HFFc6 (cell line): Measurements from ENCODE around the gene RABIF. TPM values are rescaled to one million over a fixed set of nuclear protein-coding genes. Genes with fewer than 3 reads are reported as not detected.
A peak's percentile ranks its signal among the peaks of the same experiment; 100 is the strongest.

Experiments
- DNase-seq: peaks from one replicate; pipeline ENCODE4 v3.0.0-alpha.2; 2018
- H3K27ac Mint-ChIP-seq: 2 replicates; pipeline ENCODE4 v1.8.0; 2020; ENCODE audit warnings: mild to moderate bottlenecking, mixed read lengths
- H3K27me3 Mint-ChIP-seq: 2 replicates; pipeline ENCODE4 v1.8.0; 2021; ENCODE audit warnings: mild to moderate bottlenecking, moderate library complexity, mixed read lengths; ENCODE audit not compliant: insufficient read depth
- H3K36me3 Mint-ChIP-seq: 2 replicates; pipeline ENCODE4 v1.8.0; 2021; ENCODE audit warnings: low read depth, mixed read lengths
- H3K4me1 Mint-ChIP-seq: 2 replicates; pipeline ENCODE4 v1.8.0; 2020; ENCODE audit warnings: low read depth, mixed read lengths
- H3K4me3 Mint-ChIP-seq: 2 replicates; pipeline ENCODE4 v1.8.0; 2020; ENCODE audit warnings: mild to moderate bottlenecking, moderate library complexity, mixed read lengths
- H3K9me3 Mint-ChIP-seq: 2 replicates; pipeline ENCODE4 v1.8.0; 2020; ENCODE audit warnings: mild to moderate bottlenecking, mixed read lengths
- CTCF ChIP-seq: fragments of 200-600 bp; sonication (generic); IDR thresholded peaks from 2 replicates; pipeline ENCODE4 v1.5.0; 2021; ENCODE audit warnings: antibody characterized with exemption, mild to moderate bottlenecking
- total RNA-seq, 6 experiments: library from RNA; stranded (reverse); fragmentation: NEBNext Ultra II Directional; extraction: Animal tissue kit (Norgen Biotek cat#: 25700); gene quantifications; 2 replicates in 1 of 6; 3 replicates in 5 of 6; pipeline ENCODE4 v1.2.3, GENCODE V29; 2021

The RABIF gene
- total RNA-seq, 6 experiments from 2014 or later: 9.0 to 11.7 (median 10.9) TPM

GRCh38 chr1:202890392-202890791 lies 1.4 kb upstream of the RABIF start:
- no peak overlapping the region for H3K4me3 Mint-ChIP-seq
- H3K9me3 Mint-ChIP-seq: no peaks in the 10 kb centered on the region
- DNase-seq: peak; percentile 34
- no peak overlapping the region for H3K27ac Mint-ChIP-seq
- peaks cover 8% of the 10 kb centered on the region for H3K36me3 Mint-ChIP-seq
- TF ChIP-seq CTCF: no peak
- peaks cover 15% of the 10 kb centered on the region for H3K4me1 Mint-ChIP-seq
- 0 out of 2 replicates have a peak, but pooled peaks cover 3% of the 10 kb centered on the region for H3K27me3 Mint-ChIP-seq

GRCh38 chr1:202888221-202888530 lies 773 bp downstream of the RABIF start:
- Mint-ChIP-seq H3K4me1 (peaks cover 15% of the 10 kb centered on the region), H3K27me3 (peaks cover 3% of the 10 kb centered on the region; the same call in 1 of the 2 replicates), H3K36me3 (peaks cover 3% of the 10 kb centered on the region), H3K27ac (peak overlapping the region; percentile 88), H3K9me3 (no peaks in the 10 kb centered on the region), H3K4me3 (peak overlapping the region; percentile 94)
- peak; percentile 49 for DNase-seq
- no peak for TF ChIP-seq CTCF

- TF ChIP-seq CTCF: no peak
- H3K36me3 Mint-ChIP-seq: peaks cover 5% of the 10 kb centered on the region; the same call in 1 of the 2 replicates
- H3K4me1 Mint-ChIP-seq: no peaks in the 10 kb centered on the region
- no peak overlapping the region for H3K27ac Mint-ChIP-seq
- no peaks in the 10 kb centered on the region for H3K9me3 Mint-ChIP-seq
- no peaks in the 10 kb centered on the region; the same call in none of the 2 replicates for H3K27me3 Mint-ChIP-seq
- no peak overlapping the region for H3K4me3 Mint-ChIP-seq
- DNase-seq: no peak
Observed at GRCh38 chr1:202880961-202881460, 7.9 kb downstream of the RABIF start.

DNA sequence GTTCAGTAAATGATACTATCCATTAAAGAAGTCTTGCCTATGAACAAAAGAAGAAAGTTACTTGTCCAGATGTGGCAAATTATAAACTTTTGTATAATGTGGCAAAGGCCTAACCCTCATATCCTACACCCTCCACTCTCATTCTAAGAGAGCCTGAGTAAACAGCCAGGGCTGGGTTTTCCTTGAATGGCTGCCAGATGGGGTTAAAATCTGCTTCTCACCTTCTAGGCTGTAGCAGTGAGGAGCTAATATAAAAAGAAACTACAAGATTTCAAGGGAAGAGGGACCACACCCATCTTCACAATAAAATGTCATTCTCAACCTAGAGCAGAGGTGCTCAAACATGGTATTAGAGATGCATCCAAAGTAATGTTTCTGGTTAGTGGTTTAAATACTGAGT lies 8.9 kb downstream of the RABIF start:
- TF ChIP-seq CTCF: no peak
- H3K27ac Mint-ChIP-seq: no peak overlapping the region
- H3K4me1 Mint-ChIP-seq: no peaks in the 10 kb centered on the region

GRCh38 chr1:202879128-202879527 lies 9.8 kb downstream of the RABIF start:
- DNase-seq: no peak
- TF ChIP-seq CTCF: no peak
- H3K27me3 Mint-ChIP-seq: no peaks in the 10 kb centered on the region; the same call in 1 of the 2 replicates
- peaks cover 5% of the 10 kb centered on the region; the same call in 1 of the 2 replicates for H3K36me3 Mint-ChIP-seq
- H3K9me3 Mint-ChIP-seq: no peaks in the 10 kb centered on the region
- H3K4me1 Mint-ChIP-seq: no peaks in the 10 kb centered on the region
- no peak overlapping the region for H3K4me3 Mint-ChIP-seq
- no peak overlapping the region for H3K27ac Mint-ChIP-seq

More for the DNA sequence above, 8.9 kb downstream of the RABIF start:
- H3K36me3 Mint-ChIP-seq: peaks cover 5% of the 10 kb centered on the region; the same call in 1 of the 2 replicates
- H3K27me3 Mint-ChIP-seq: no peaks in the 10 kb centered on the region; the same call in none of the 2 replicates
- DNase-seq: no peak
- H3K4me3 Mint-ChIP-seq: no peak overlapping the region
- no peaks in the 10 kb centered on the region for H3K9me3 Mint-ChIP-seq

GRCh38 chr1:202873026-202873425 lies 15.9 kb downstream of the RABIF start:
- peaks cover 8% of the 10 kb centered on the region for H3K27me3 Mint-ChIP-seq
- no peaks in the 10 kb centered on the region for H3K9me3 Mint-ChIP-seq
- H3K4me3 Mint-ChIP-seq: no peak overlapping the region
- no peak for TF ChIP-seq CTCF
- no peaks in the 10 kb centered on the region for H3K4me1 Mint-ChIP-seq
- no peaks in the 10 kb centered on the region for H3K36me3 Mint-ChIP-seq
- no peak for DNase-seq
- no peak overlapping the region for H3K27ac Mint-ChIP-seq
